MG63 (cell line): ENCODE data around the gene ALDH16A1. TPM values are rescaled to one million over a fixed set of nuclear protein-coding genes. Genes with fewer than 3 reads are reported as not detected.

Source experiments
- DNase-seq: peaks from one replicate; pipeline ENCODE4 v3.0.0-alpha.2; 2020
- H3K27me3 ChIP-seq: fragments of 250-450 bp; sonication (Bioruptor Pico); 2 replicates; pipeline ENCODE4 v1.5.1; 2020; ENCODE audit warnings: mild to moderate bottlenecking, moderate library complexity
- H3K36me3 ChIP-seq: fragments of 250-450 bp; sonication (Bioruptor Pico); 2 replicates; pipeline ENCODE4 v1.5.1; 2020; ENCODE audit warnings: mild to moderate bottlenecking, moderate library complexity
- H3K4me3 ChIP-seq: fragments of 250-450 bp; sonication (Bioruptor Pico); 2 replicates; pipeline ENCODE4 v1.5.1; 2020; ENCODE audit warnings: mild to moderate bottlenecking, moderate library complexity
- H3K9me3 ChIP-seq: fragments of 250-450 bp; sonication (Bioruptor Pico); 2 replicates; pipeline ENCODE4 v1.5.1; 2020; ENCODE audit warnings: mild to moderate bottlenecking, moderate library complexity
- total RNA-seq: library from RNA; depleted of rRNA; stranded (reverse); fragments of >200 nt; shearing (Covaris generic); gene quantifications from 2 replicates; pipeline ENCODE4 v1.2.3, GENCODE V29; 2014; ENCODE audit warnings: low replicate concordance; rRNA removed

ALDH16A1 gene
- total RNA-seq: 86.4 and 89.0 TPM in 2 replicates

GRCh38 chr19:49453013-49453756 lies at the start of gene ALDH16A1:
ALDH16A1 (plus strand) TSS chr19:49453225; CDS start chr19:49453332, 107 bp downstream.
- H3K27me3 ChIP-seq: no peaks in the 10 kb centered on the region
- H3K36me3 ChIP-seq: peaks cover 30% of the 10 kb centered on the region
- H3K4me3 ChIP-seq: peak within 1 kb of the TSS; percentile 89
- no peaks in the 10 kb centered on the region for H3K9me3 ChIP-seq
- peak; percentile 99 for DNase-seq

GRCh38 chr19:49403404-49404187 lies 49.4 kb upstream of the ALDH16A1 start:
- Histone ChIP-seq H3K27me3 (no peaks in the 10 kb centered on the region), H3K4me3 (no peak overlapping the region), H3K9me3 (no peaks in the 10 kb centered on the region), H3K36me3 (no peaks in the 10 kb centered on the region)
- DNase-seq: no peak

GRCh38 chr19:49407079-49407478 lies 45.9 kb upstream of the ALDH16A1 start:
- DNase-seq: no peak

GRCh38 chr19:49407482-49408015 lies 45.5 kb upstream of the ALDH16A1 start:
- H3K27me3 ChIP-seq: no peaks in the 10 kb centered on the region
- H3K36me3 ChIP-seq: no peaks in the 10 kb centered on the region
- DNase-seq: no peak
- no peaks in the 10 kb centered on the region for H3K9me3 ChIP-seq
- H3K4me3 ChIP-seq: no peak overlapping the region

More at GRCh38 chr19:49407079-49407478, 45.9 kb upstream of the ALDH16A1 start:
- Histone ChIP-seq H3K27me3 (no peaks in the 10 kb centered on the region), H3K9me3 (no peaks in the 10 kb centered on the region), H3K36me3 (no peaks in the 10 kb centered on the region), H3K4me3 (no peak overlapping the region)

GRCh38 chr19:49408816-49409440 lies 44.1 kb upstream of the ALDH16A1 start:
- H3K27me3 ChIP-seq: no peaks in the 10 kb centered on the region
- DNase-seq: no peak
- H3K4me3 ChIP-seq: no peak overlapping the region
- H3K9me3 ChIP-seq: no peaks in the 10 kb centered on the region
- H3K36me3 ChIP-seq: no peaks in the 10 kb centered on the region

- DNase-seq: no peak
- Histone ChIP-seq H3K36me3 (no peaks in the 10 kb centered on the region), H3K4me3 (no peak overlapping the region), H3K27me3 (no peaks in the 10 kb centered on the region), H3K9me3 (no peaks in the 10 kb centered on the region)
Observed at GRCh38 chr19:49409441-49410029, 43.5 kb upstream of the ALDH16A1 start.

GRCh38 chr19:49411681-49412326 lies 41.2 kb upstream of the ALDH16A1 start:
- Histone ChIP-seq H3K4me3 (no peak overlapping the region), H3K36me3 (no peaks in the 10 kb centered on the region), H3K27me3 (no peaks in the 10 kb centered on the region), H3K9me3 (no peaks in the 10 kb centered on the region)
- no peak for DNase-seq

GRCh38 chr19:49413348-49413747 lies 39.7 kb upstream of the ALDH16A1 start:
- Histone ChIP-seq H3K27me3 (no peaks in the 10 kb centered on the region), H3K9me3 (no peaks in the 10 kb centered on the region), H3K36me3 (no peaks in the 10 kb centered on the region), H3K4me3 (no peak overlapping the region)
- DNase-seq: no peak

- no peak overlapping the region for H3K4me3 ChIP-seq
- no peak for DNase-seq
- no peaks in the 10 kb centered on the region for H3K27me3 ChIP-seq
- H3K36me3 ChIP-seq: no peaks in the 10 kb centered on the region
- H3K9me3 ChIP-seq: no peaks in the 10 kb centered on the region
Observed at GRCh38 chr19:49414256-49414655, 38.8 kb upstream of the ALDH16A1 start.

- Histone ChIP-seq H3K4me3 (no peak overlapping the region), H3K36me3 (no peaks in the 10 kb centered on the region), H3K27me3 (no peaks in the 10 kb centered on the region), H3K9me3 (no peaks in the 10 kb centered on the region)
- DNase-seq: no peak
Observed at GRCh38 chr19:49415102-49415809, 37.8 kb upstream of the ALDH16A1 start.

- peaks cover 5% of the 10 kb centered on the region for H3K27me3 ChIP-seq
- H3K9me3 ChIP-seq: no peaks in the 10 kb centered on the region
- no peak overlapping the region for H3K4me3 ChIP-seq
- no peaks in the 10 kb centered on the region for H3K36me3 ChIP-seq
- DNase-seq: no peak
Observed at GRCh38 chr19:49415810-49416200, 37.2 kb upstream of the ALDH16A1 start.

- DNase-seq: no peak
- Histone ChIP-seq H3K36me3 (no peaks in the 10 kb centered on the region), H3K4me3 (no peak overlapping the region), H3K9me3 (no peaks in the 10 kb centered on the region), H3K27me3 (peaks cover 16% of the 10 kb centered on the region)
Observed at GRCh38 chr19:49417088-49417487, 35.9 kb upstream of the ALDH16A1 start.

- H3K36me3 ChIP-seq: no peaks in the 10 kb centered on the region
- no peak for DNase-seq
- peaks cover 30% of the 10 kb centered on the region for H3K27me3 ChIP-seq
- H3K4me3 ChIP-seq: no peak overlapping the region
- H3K9me3 ChIP-seq: no peaks in the 10 kb centered on the region
Observed at GRCh38 chr19:49418511-49418910, 34.5 kb upstream of the ALDH16A1 start.

GRCh38 chr19:49419173-49419572 lies 33.9 kb upstream of the ALDH16A1 start:
- no peak for DNase-seq
- no peaks in the 10 kb centered on the region for H3K9me3 ChIP-seq
- peaks cover 37% of the 10 kb centered on the region for H3K27me3 ChIP-seq

GRCh38 chr19:49420227-49420626 lies 32.8 kb upstream of the ALDH16A1 start:
- no peaks in the 10 kb centered on the region for H3K9me3 ChIP-seq
- no peaks in the 10 kb centered on the region for H3K36me3 ChIP-seq
- no peak for DNase-seq
- H3K27me3 ChIP-seq: peaks cover 46% of the 10 kb centered on the region
- H3K4me3 ChIP-seq: no peak overlapping the region

More at GRCh38 chr19:49419173-49419572, 33.9 kb upstream of the ALDH16A1 start:
- no peaks in the 10 kb centered on the region for H3K36me3 ChIP-seq
- H3K4me3 ChIP-seq: no peak overlapping the region
